Heart right ventricle (tissue), 16 donors: ENCODE measurements around the gene MBNL2. TPM values are rescaled to one million over a fixed set of nuclear protein-coding genes. Genes with fewer than 3 reads are reported as not detected.

Experiments used
- ATAC-seq, 8 donors: fragments of 200-7000 bp; cut with Tn5 transposase; one replicate each; pipeline ENCODE4 v1.9.1; 2020; ENCODE audit warnings: mild to moderate bottlenecking in 8 of 8, moderate library complexity in 8 of 8, moderate number of reproducible peaks in 1 of 8
- DNase-seq, 2 donors: peaks; one replicate each; pipeline ENCODE4 v3.0.0-alpha.2; 2020
- H3K27ac ChIP-seq, 10 donors: fragments of 200-600 bp; sonication (generic) in 2 of 10; one replicate each; pipeline versions ENCODE4 v1.5.0 to v1.8.0; 2020 to 2022; ENCODE audit warnings: mild to moderate bottlenecking in 3 of 10
- H3K27me3 ChIP-seq, 7 donors: fragments of 200-600 bp; one replicate each; pipeline ENCODE4 v1.8.0; 2021 to 2022; ENCODE audit warnings: mild to moderate bottlenecking in 2 of 7
- H3K36me3 ChIP-seq, 9 donors: fragments of 200-600 bp; sonication (generic) in 1 of 9; one replicate each; pipeline versions ENCODE4 v1.5.0 to v1.8.0; 2020 to 2022; ENCODE audit warnings: mild to moderate bottlenecking in 2 of 9
- H3K4me1 ChIP-seq, 9 donors: fragments of 200-600 bp; sonication (generic) in 1 of 9; one replicate each; pipeline versions ENCODE4 v1.5.0 to v1.8.0; 2020 to 2022; ENCODE audit warnings: mild to moderate bottlenecking in 4 of 9
- H3K4me3 ChIP-seq, 10 donors: fragments of 200-600 bp; sonication (generic) in 2 of 10; one replicate each; pipeline versions ENCODE4 v1.5.0 to v1.8.0; 2020 to 2022; ENCODE audit warnings: mild to moderate bottlenecking in 7 of 10, moderate library complexity in 2 of 10
- H3K9me3 ChIP-seq, 11 donors: fragments of 200-600 bp in 10 of 11; sonication (generic) in 2 of 11; one replicate each; pipeline versions ENCODE4 v1.5.0 to v1.8.0; 2013 to 2022; ENCODE audit warnings: mild to moderate bottlenecking in 2 of 11, control low read depth in 1 of 11, moderate library complexity in 1 of 11
- CTCF ChIP-seq, 9 donors: fragments of 200-600 bp; sonication (generic) in 2 of 9; IDR thresholded peaks; one replicate each; pipeline versions ENCODE4 v1.5.0 to v1.8.0; 2021 to 2022; ENCODE audit warnings: antibody characterized with exemption in 9 of 9, mild to moderate bottlenecking in 5 of 9, moderate library complexity in 1 of 9
- WGBS, 2 donors: extraction: QIAGEN DNeasy Blood & Tissue Kit; methylation state at CpG; one replicate each; pipeline ENCODE4 v1.1.7; 2013; ENCODE audit warnings: inconsistent platforms in 1 of 2; 5-methylcytosine and 5-hydroxymethylcytosine counted together
- intact Hi-C, 10 donors: fragments of 100-400 bp; cut with DNase I; formaldehyde crosslinking; loops; one replicate each; pipeline versions ENCODE4 v1.11.1 to v1.14.2; 2022
- polyA plus RNA-seq, 2 donors: library from polyadenylated mRNA; stranded (reverse); fragments of 200-250 nt; gene quantifications; one replicate each; pipeline ENCODE4 v1.2.3, GENCODE V29; 2013
- total RNA-seq, 10 donors: library from RNA; stranded (reverse); fragmentation: NEBNext Ultra II Directional in 3 of 10; extraction: Animal tissue kit (Norgen Biotek cat#: 25700) in 3 of 10; gene quantifications; one replicate each; pipeline versions ENCODE4 v1.2.1 to v1.2.4, GENCODE V29; 2021 to 2023
- donor health status: Arrhythmogenic right ventricular cardiomyopathy.
- donor health status: ischemic (EF 13 %, LVEDD 7.1; RV severe dilation, severe dysfunction).
- donor health status: healthy with polysubstance abuse.
- donor health status: DM: no; HTN: yes; CAD: no.
- donor health status: DM: no; HTN: no; CAD: no.
- donor health status: ischemic (EF 25% LVEDD 6.9; RV normal size, moderate dysfunction).
- donor health status: ischemic (EF 25% LVEDD 5.7; RV mildly dilated, moderate dysfunction).
- donor health status: healthy.
- donor health status: DM: yes; HTN: yes; CAD: no.
- donor health status: Ischemic cardiomyopathy.
- donor health status: ischemic (EF 35%, LVEDD 5.7; RV mildly dilated, moderate dysfunction).
- donor health status: nonischemic (EF 11% LVEDD 7.7; RV severe dilation, severe dysfunction).
- donor health status: DM: yes; HTN: yes; CAD: no.
- donor health status: PGD.
- donor health status: ischemic (EF 29% LVEDD 5.4; RV normal size, mild dysfunction).
- donor health status: nonischemic (EF 23%, LVEDD 6.1; RV moderate dilation, normal function).

MBNL2 gene
- total and polyA plus RNA-seq, 12 donors, result 17.2 to 95.0 (median 83.2) TPM

GRCh38 chr13:97193577-97193976 is 28.6 kb upstream of the MBNL2 start:
- no peak for TF ChIP-seq CTCF (IDR thresholded peaks at IDR 0.05)
- DNase-seq (no peak), ATAC-seq (no peak)
- intact Hi-C loops, result loop anchor here in 2 of 10 donors (10.0 kb wide), 2 partner anchors 49 to 69 kb away; no protein-coding TSS in a partner anchor
- no peaks in the 10 kb centered on the region for H3K36me3 ChIP-seq
- H3K27me3 ChIP-seq, result no peaks in the 10 kb centered on the region
- 91% methylated on average over 5 of the region's 5 CpGs for WGBS, 2 donors
- H3K27ac ChIP-seq, result no peak overlapping the region
- peaks cover 0 to 11% (median 0%) of the 10 kb centered on the region in 9 donors for H3K4me1 ChIP-seq
- H3K4me3 ChIP-seq, result no peak overlapping the region
- H3K9me3 ChIP-seq, result no peaks in the 10 kb centered on the region

GRCh38 chr13:97194479-97194878 is 27.7 kb upstream of the MBNL2 start:
- TF ChIP-seq CTCF (IDR thresholded peaks at IDR 0.05), result no peak
- intact Hi-C loops, result loop anchor here in 2 of 10 donors (10.0 kb wide), 2 partner anchors 50 to 70 kb away; no protein-coding TSS in a partner anchor
- ATAC-seq, result no peak

GRCh38 chr13:97196340-97196739 is 25.8 kb upstream of the MBNL2 start:
- Histone ChIP-seq H3K4me1 (peaks cover 0 to 11% (median 0%) of the 10 kb centered on the region in 9 donors), H3K9me3 (no peaks in the 10 kb centered on the region), H3K4me3 (no peak overlapping the region), H3K36me3 (no peaks in the 10 kb centered on the region), H3K27me3 (no peaks in the 10 kb centered on the region), H3K27ac (no peak overlapping the region)
- intact Hi-C loops, result loop anchor here in 2 of 10 donors (10.0 kb wide), 2 partner anchors 52 to 72 kb away; no protein-coding TSS in a partner anchor
- no peak for ATAC-seq
- 89 to 95% methylated on average over 4 of the region's 4 CpGs for whole genome bisulfite sequencing, 2 donors
- no peak for TF ChIP-seq CTCF (IDR thresholded peaks at IDR 0.05)
- no peak for DNase-seq

More at GRCh38 chr13:97194479-97194878, 27.7 kb upstream of the MBNL2 start:
- no peak overlapping the region for H3K4me3 ChIP-seq
- no peak for DNase-seq
- 45 to 47% methylated on average over 6 of the region's 6 CpGs for WGBS, 2 donors
- H3K9me3 ChIP-seq, result no peaks in the 10 kb centered on the region
- H3K4me1 ChIP-seq, result peaks cover 0 to 11% (median 0%) of the 10 kb centered on the region in 9 donors
- no peaks in the 10 kb centered on the region for H3K27me3 ChIP-seq
- no peaks in the 10 kb centered on the region for H3K36me3 ChIP-seq
- no peak overlapping the region for H3K27ac ChIP-seq

GRCh38 chr13:97198753-97199152 is 23.4 kb upstream of the MBNL2 start:
- TF ChIP-seq CTCF (IDR thresholded peaks at IDR 0.05), result no peak
- DNase-seq (no peak), ATAC-seq (no peak)
- Histone ChIP-seq H3K4me1 (peaks cover 0 to 11% (median 0%) of the 10 kb centered on the region in 9 donors), H3K36me3 (no peaks in the 10 kb centered on the region), H3K4me3 (no peak overlapping the region), H3K9me3 (no peaks in the 10 kb centered on the region), H3K27me3 (no peaks in the 10 kb centered on the region), H3K27ac (no peak overlapping the region)
- 95 to 98% methylated on average over 2 of the region's 2 CpGs for whole genome bisulfite sequencing, 2 donors
- intact Hi-C loops, result loop anchor here in 2 of 10 donors (10.0 kb wide), 2 partner anchors 54 to 74 kb away; no protein-coding TSS in a partner anchor
